Adrenal gland (tissue), 5 donors: ENCODE results near the gene TRIM69.

ENCODE experiments used
- CTCF ChIP-seq, 6 experiments: fragments of 450-650 bp in 4 of 6; fragments of 200-600 bp in 2 of 6; sonication (generic) in 1 of 6; IDR thresholded peaks; 1 replicate in 5 of 6; 2 replicates in 1 of 6; pipeline versions ENCODE4 v1.5.1 to v1.8.0; 2016 to 2021; ENCODE audit warnings: antibody characterized with exemption in 6 of 6, mild to moderate bottlenecking in 2 of 6, moderate library complexity in 1 of 6
- POLR2A ChIP-seq, 2 donors: fragments of 450-650 bp; IDR thresholded peaks; one replicate each; pipeline ENCODE4 v1.6.1; 2017; ENCODE audit warnings: antibody characterized with exemption in 2 of 2, mild to moderate bottlenecking in 2 of 2, moderate library complexity in 1 of 2
- donor health status: DM: no; HTN: no; CAD: no.

DNA sequence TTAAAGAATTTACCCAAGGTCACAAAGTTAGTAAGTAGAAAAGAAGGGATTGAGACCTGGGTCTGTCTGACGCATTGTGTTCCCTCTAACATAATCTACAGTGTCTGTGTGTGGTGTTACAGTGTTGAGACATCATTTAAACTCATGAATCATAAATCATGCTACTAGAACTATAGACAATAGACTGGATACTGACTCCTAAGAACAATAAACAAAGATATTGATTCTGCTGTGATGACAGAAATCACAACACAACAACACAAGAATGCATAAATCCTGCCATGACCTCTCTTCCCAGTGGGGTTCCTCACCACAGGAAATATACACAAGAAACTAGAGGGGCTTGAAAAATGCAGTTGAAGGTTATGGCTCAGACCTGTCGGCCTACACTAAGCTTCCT is 44.3 kb downstream of the TRIM69 start:
- TF ChIP-seq CTCF (IDR thresholded peaks at IDR 0.05) (no peak), POLR2A (IDR thresholded peaks at IDR 0.05) (no peak)
